Stimulated activated CD4-positive, alpha-beta T cell treated with anti-CD3 and anti-CD28 coated beads, Interleukin-4, amount 100 ng/mL, for 48 hours (primary cell): ENCODE data around the gene CNTN4.
"Not testable (repeated sequence)": the region's sequence is repeated elsewhere in the genome, so short reads cannot be mapped to it uniquely, and the experiment has no call there.

ENCODE experiments used
- DNase-seq, 2 donors: peaks; one replicate each; pipeline ENCODE4 v3.0.0-alpha.2; 2020; ENCODE audit warnings: low read depth in 2 of 2

Gene CNTN4

GRCh38 chr3:2904054-2904453, 805.4 kb downstream of the CNTN4 start:
- no peak for DNase-seq

GRCh38 chr3:2908693-2909351, 810.2 kb downstream of the CNTN4 start:
- no peak for DNase-seq

- DNase-seq, result no peak
Observed at GRCh38 chr3:2910997-2911396, 812.3 kb downstream of the CNTN4 start.

- no peak for DNase-seq
Observed at GRCh38 chr3:2915826-2916225, 817.2 kb downstream of the CNTN4 start.

GRCh38 chr3:2916640-2917039, 818.0 kb downstream of the CNTN4 start:
- DNase-seq, result not testable (repeated sequence)

GRCh38 chr3:2920103-2920502, 821.4 kb downstream of the CNTN4 start:
- no peak for DNase-seq

GRCh38 chr3:2921452-2921851, 822.8 kb downstream of the CNTN4 start:
- no peak for DNase-seq

- peak in 1 of 2 donors; percentile 4 for DNase-seq
Observed at GRCh38 chr3:2921903-2922302, 823.2 kb downstream of the CNTN4 start.

GRCh38 chr3:2923390-2923789, 824.7 kb downstream of the CNTN4 start:
- no peak for DNase-seq

- DNase-seq, result no peak
Observed at GRCh38 chr3:2927259-2927658, 828.6 kb downstream of the CNTN4 start.

GRCh38 chr3:2929574-2929973, 830.9 kb downstream of the CNTN4 start:
- DNase-seq, result no peak

- no peak for DNase-seq
Observed at GRCh38 chr3:2931265-2931664, 832.6 kb downstream of the CNTN4 start.

- no peak for DNase-seq
Observed at GRCh38 chr3:2934541-2934940, 835.9 kb downstream of the CNTN4 start.

GRCh38 chr3:2937055-2937454, 838.4 kb downstream of the CNTN4 start:
- DNase-seq, result no peak

GRCh38 chr3:2937592-2937991, 838.9 kb downstream of the CNTN4 start:
- no peak for DNase-seq

GRCh38 chr3:2938711-2939110, 840.0 kb downstream of the CNTN4 start:
- DNase-seq, result no peak

GRCh38 chr3:2940062-2940461, 841.4 kb downstream of the CNTN4 start:
- no peak for DNase-seq

- DNase-seq, result no peak
Observed at GRCh38 chr3:2944628-2945027, 846.0 kb downstream of the CNTN4 start.

GRCh38 chr3:2945121-2945520, 846.5 kb downstream of the CNTN4 start:
- DNase-seq, result no peak

GRCh38 chr3:2947536-2947935, 848.9 kb downstream of the CNTN4 start:
- no peak for DNase-seq

- DNase-seq, result no peak
Observed at GRCh38 chr3:2948882-2949281, 850.2 kb downstream of the CNTN4 start.

- no peak for DNase-seq
Observed at GRCh38 chr3:2950159-2950558, 851.5 kb downstream of the CNTN4 start.

- no peak for DNase-seq
Observed at GRCh38 chr3:2957115-2957514, 858.4 kb downstream of the CNTN4 start.

GRCh38 chr3:2958551-2958950, 859.9 kb downstream of the CNTN4 start:
- no peak for DNase-seq
